ENCODE results near the gene RAB8B.

RAB8B gene

GRCh38 chr15:63188926-63189871, at the start of gene RAB8B:
RAB8B (plus strand) TSS chr15:63189606; CDS start chr15:63189625, 19 bp downstream.
- DNase-seq: peak; percentile 99

- no peak for DNase-seq
Measured at GRCh38 chr15:63140936-63141335, 48.5 kb upstream of the RAB8B start.

GRCh38 chr15:63145426-63145825, 44.0 kb upstream of the RAB8B start:
- no peak for DNase-seq

- DNase-seq: no peak
Measured at GRCh38 chr15:63146684-63147083, 42.7 kb upstream of the RAB8B start.

GRCh38 chr15:63151665-63152064, 37.7 kb upstream of the RAB8B start:
- DNase-seq: no peak

GRCh38 chr15:63155486-63155885, 33.9 kb upstream of the RAB8B start:
- no peak for DNase-seq

- DNase-seq: peak; percentile 36
Measured at GRCh38 chr15:63156086-63156710, 33.2 kb upstream of the RAB8B start.

- peak; percentile 74 for DNase-seq
Measured at GRCh38 chr15:63156755-63157117, 32.7 kb upstream of the RAB8B start.

GRCh38 chr15:63157118-63157843, 32.1 kb upstream of the RAB8B start, which contains the start of gene RPS27L:
RPS27L (minus strand) TSS chr15:63157477; CDS start chr15:63157405, 72 bp downstream.
- peak; percentile 92 for DNase-seq

- DNase-seq: peak; percentile 79
Measured at GRCh38 chr15:63157891-63158431, 31.4 kb upstream of the RAB8B start.

- DNase-seq: no peak
Measured at GRCh38 chr15:63160638-63161037, 28.8 kb upstream of the RAB8B start.

- DNase-seq: no peak
Measured at GRCh38 chr15:63163217-63163616, 26.2 kb upstream of the RAB8B start.

- no peak for DNase-seq
Measured at GRCh38 chr15:63165166-63165859, 24.1 kb upstream of the RAB8B start.

- peak; percentile 42 for DNase-seq
Measured at GRCh38 chr15:63166219-63166618, 23.2 kb upstream of the RAB8B start.

- DNase-seq: no peak
Measured at GRCh38 chr15:63169788-63170187, 19.6 kb upstream of the RAB8B start.

GRCh38 chr15:63172376-63172775, 17.0 kb upstream of the RAB8B start:
- DNase-seq: no peak

GRCh38 chr15:63172851-63173451, 16.5 kb upstream of the RAB8B start:
- DNase-seq: no peak

- DNase-seq: no peak
Measured at GRCh38 chr15:63176302-63176701, 13.1 kb upstream of the RAB8B start.

GRCh38 chr15:63178034-63178433, 11.4 kb upstream of the RAB8B start:
- DNase-seq: no peak

- no peak for DNase-seq
Measured at GRCh38 chr15:63180746-63181145, 8.7 kb upstream of the RAB8B start.

- peak; percentile 89 for DNase-seq
Measured at GRCh38 chr15:63181648-63182047, 7.8 kb upstream of the RAB8B start.

- no peak for DNase-seq
Measured at GRCh38 chr15:63185206-63185605, 4.2 kb upstream of the RAB8B start.
